Measurements from ENCODE around the gene TMEM109.
A peak's percentile ranks its signal among the peaks of the same experiment; 100 is the strongest.

The TMEM109 gene

GRCh38 chr11:60960405-60960804, 46.4 kb downstream of the TMEM109 start:
- DNase-seq (ENCODE audit: extremely low read depth in 1 of 2, low read depth in 1 of 2), result no peak

- DNase-seq (ENCODE audit: extremely low read depth in 1 of 2, low read depth in 1 of 2), result no peak
Observed at GRCh38 chr11:60964801-60965200, 50.8 kb downstream of the TMEM109 start.

GRCh38 chr11:60966890-60967289, 52.9 kb downstream of the TMEM109 start:
- no peak for DNase-seq (ENCODE audit: extremely low read depth in 1 of 2, low read depth in 1 of 2)

GRCh38 chr11:60968223-60968622, 54.3 kb downstream of the TMEM109 start:
- DNase-seq (ENCODE audit: extremely low read depth in 1 of 2, low read depth in 1 of 2), result no peak

GRCh38 chr11:60970369-60970774, 56.4 kb downstream of the TMEM109 start:
- peak; percentile 67 to 70 for DNase-seq (ENCODE audit: extremely low read depth in 1 of 2, low read depth in 1 of 2)

DNA sequence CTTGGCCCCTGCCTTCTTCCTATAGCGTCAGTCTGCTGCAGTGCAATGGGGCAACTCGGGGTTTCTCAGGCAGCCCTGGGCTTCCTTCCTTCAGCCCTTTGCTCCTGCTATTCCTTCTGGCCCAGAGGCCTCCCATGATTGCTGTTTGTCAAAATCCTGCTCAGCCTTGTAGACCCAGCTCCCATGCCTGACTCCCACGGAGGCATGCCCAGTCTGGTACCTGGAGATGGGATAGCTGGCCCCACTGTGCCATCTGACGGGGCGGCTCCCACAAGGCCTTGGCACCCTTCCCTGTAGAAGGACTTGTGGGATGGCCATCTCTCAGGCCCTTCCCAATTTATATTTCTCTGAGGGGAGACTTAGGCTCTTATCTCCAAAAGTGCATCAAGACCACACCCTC, 56.9 kb downstream of the TMEM109 start:
- no peak for DNase-seq (ENCODE audit: extremely low read depth in 1 of 2, low read depth in 1 of 2)

DNA sequence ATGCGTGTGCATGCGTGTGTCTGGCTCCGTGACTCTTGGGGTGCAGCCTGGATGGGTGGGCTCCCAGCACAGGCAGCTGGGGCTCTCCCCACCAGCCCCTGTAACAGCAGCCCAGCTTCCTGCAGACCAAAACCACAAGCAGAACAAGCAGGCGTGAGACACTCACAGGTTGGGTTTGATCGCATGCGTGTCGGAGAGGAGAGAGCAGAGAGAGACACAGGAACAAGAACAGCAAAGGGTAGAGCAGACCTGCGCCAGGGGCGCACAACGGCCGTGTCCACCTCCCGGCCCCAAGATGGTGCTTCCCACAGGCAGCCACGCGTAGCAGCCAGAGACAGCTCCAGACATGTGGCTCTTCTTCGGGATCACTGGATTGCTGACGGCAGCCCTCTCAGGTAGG, 57.6 kb downstream of the TMEM109 start, which contains the start of gene CD6:
TSS of gene CD6 (plus strand) at position 161 of the 400 bp plus-strand sequence. CDS start at position 347, 186 bp downstream.
- peak; percentile 33 to 61 for DNase-seq (ENCODE audit: extremely low read depth in 1 of 2, low read depth in 1 of 2)

DNA sequence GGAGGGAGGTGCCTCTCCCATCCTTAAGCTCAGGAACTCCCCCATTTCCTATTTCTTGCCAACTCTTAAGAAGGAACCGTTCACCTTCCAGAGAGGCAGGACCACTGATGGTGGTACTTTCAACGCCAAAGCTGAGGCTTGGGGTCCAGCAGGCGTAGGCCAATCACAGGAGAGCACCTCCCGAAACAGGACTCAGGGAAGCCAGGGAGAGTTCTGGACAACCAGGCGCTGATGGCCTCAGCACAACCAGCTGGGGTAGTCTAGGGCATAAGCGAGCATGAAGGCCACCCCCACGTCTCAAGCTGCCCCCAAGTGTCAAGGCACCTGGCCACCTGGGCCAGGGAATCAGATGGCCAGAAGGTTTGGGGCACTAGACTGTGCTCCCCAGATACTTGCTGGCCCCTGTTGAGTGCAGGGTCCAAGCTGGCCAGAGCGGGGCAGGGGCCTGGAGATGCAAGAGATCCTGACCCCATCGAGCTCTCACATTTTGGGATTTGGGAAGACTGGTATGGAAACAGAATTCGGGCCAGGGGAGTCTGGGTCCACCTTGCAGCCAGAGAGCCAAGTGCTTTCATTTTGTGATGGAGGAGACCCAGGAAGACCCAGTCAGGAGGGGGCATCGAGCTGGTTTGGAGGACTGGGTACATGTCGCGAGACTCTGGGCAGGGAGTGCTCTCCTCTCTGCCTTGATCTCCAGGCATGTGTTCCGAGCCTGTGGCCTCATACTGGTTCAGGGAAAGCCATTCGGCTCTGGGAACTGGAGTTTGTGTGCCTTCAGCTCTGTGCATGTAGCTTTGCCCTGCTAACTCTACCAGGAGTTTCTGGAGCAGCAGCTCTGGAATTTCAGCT, 58.4 kb downstream of the TMEM109 start:
- no peak for DNase-seq (ENCODE audit: extremely low read depth in 1 of 2, low read depth in 1 of 2)
